ENCODE results near the gene DNASE1L2.

GRCh38 chr16:2270588-2271470 is 34.6 kb downstream of the DNASE1L2 start:
- TF ChIP-seq, protein P1, sequence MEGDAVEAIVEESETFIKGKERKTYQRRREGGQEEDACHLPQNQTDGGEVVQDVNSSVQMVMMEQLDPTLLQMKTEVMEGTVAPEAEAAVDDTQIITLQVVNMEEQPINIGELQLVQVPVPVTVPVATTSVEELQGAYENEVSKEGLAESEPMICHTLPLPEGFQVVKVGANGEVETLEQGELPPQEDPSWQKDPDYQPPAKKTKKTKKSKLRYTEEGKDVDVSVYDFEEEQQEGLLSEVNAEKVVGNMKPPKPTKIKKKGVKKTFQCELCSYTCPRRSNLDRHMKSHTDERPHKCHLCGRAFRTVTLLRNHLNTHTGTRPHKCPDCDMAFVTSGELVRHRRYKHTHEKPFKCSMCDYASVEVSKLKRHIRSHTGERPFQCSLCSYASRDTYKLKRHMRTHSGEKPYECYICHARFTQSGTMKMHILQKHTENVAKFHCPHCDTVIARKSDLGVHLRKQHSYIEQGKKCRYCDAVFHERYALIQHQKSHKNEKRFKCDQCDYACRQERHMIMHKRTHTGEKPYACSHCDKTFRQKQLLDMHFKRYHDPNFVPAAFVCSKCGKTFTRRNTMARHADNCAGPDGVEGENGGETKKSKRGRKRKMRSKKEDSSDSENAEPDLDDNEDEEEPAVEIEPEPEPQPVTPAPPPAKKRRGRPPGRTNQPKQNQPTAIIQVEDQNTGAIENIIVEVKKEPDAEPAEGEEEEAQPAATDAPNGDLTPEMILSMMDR (conservative IDR thresholded peaks at IDR 0.05; ENCODE audit: low read length): no peak
- TF ChIP-seq EZH2phosphoT487 (IDR thresholded peaks at IDR 0.05; ENCODE audit: borderline replicate concordance): no peak
